Pancreas (tissue), 10 donors: ENCODE measurements around the gene NSMCE4A. TPM values are rescaled to one million over a fixed set of nuclear protein-coding genes. Genes with fewer than 3 reads are reported as not detected.
"Not testable (repeated sequence)": the region's sequence is repeated elsewhere in the genome, so short reads cannot be mapped to it uniquely, and the experiment has no call there.

ENCODE experiments used
- ATAC-seq, 4 donors: fragments of 200-7000 bp; cut with Tn5 transposase; one replicate each; pipeline versions ENCODE4 v1.8.0 to v1.9.1; 2020; ENCODE audit warnings: mild to moderate bottlenecking in 4 of 4, moderate library complexity in 4 of 4
- DNase-seq, 6 donors: peaks; one replicate each; pipeline ENCODE4 v3.0.0-alpha.2; 2020
- FAIRE-seq: peaks from 2 replicates; lab custom pipeline; 2012; peaks lifted over from hg19 to GRCh38; lab: Jason Lieb, UNC
- H3K27ac ChIP-seq, 4 donors: fragments of 200-600 bp; sonication (generic); 1 replicate in 3 of 4; 2 replicates in 1 of 4; pipeline versions ENCODE4 v1.5.0 to v1.8.0; 2020
- H3K27me3 ChIP-seq, 4 donors: fragments of 200-600 bp; one replicate each; pipeline ENCODE4 v1.8.0; 2021
- H3K36me3 ChIP-seq, 3 donors: fragments of 200-600 bp; sonication (generic) in 1 of 3; one replicate each; pipeline versions ENCODE4 v1.5.0 to v1.8.0; 2020 to 2021
- H3K4me1 ChIP-seq, 3 donors: fragments of 200-600 bp; one replicate each; pipeline ENCODE4 v1.8.0; 2021
- H3K4me3 ChIP-seq, 4 donors: fragments of 200-600 bp; sonication (generic) in 2 of 4; one replicate each; pipeline versions ENCODE4 v1.5.0 to v1.8.0; 2020 to 2021
- H3K9me3 ChIP-seq, 4 donors: fragments of 200-600 bp; one replicate each; pipeline ENCODE4 v1.8.0; 2021
- WGBS, 2 donors: extraction: QIAGEN DNeasy Blood & Tissue Kit; methylation state at CpG; one replicate each; pipeline ENCODE4 v1.1.7; 2013; 5-methylcytosine and 5-hydroxymethylcytosine counted together
- intact Hi-C, 3 donors: fragments of 100-400 bp; cut with DNase I; formaldehyde crosslinking; loops; one replicate each; pipeline versions ENCODE4 v1.11.1 to v1.14.2; 2022
- polyA plus RNA-seq, 2 donors: library from polyadenylated mRNA; stranded (reverse); fragments of 200-250 nt; gene quantifications; one replicate each; pipeline ENCODE4 v1.2.3, GENCODE V29; 2013
- total RNA-seq, 6 donors: library from RNA; stranded (reverse); fragmentation: NEBNext Ultra II Directional in 4 of 6; extraction: Animal tissue kit (Norgen Biotek cat#: 25700) in 4 of 6; gene quantifications; one replicate each; pipeline versions ENCODE4 v1.2.1 to v1.2.4, GENCODE V29; 2021 to 2023
- TF ChIP-seq, protein P1 (sequence below), 4 donors: fragments of 200-600 bp; sonication (generic) in 3 of 4; IDR thresholded peaks; one replicate each; pipeline versions ENCODE4 v1.5.0 to v1.8.0; 2021; ENCODE audit warnings: antibody characterized with exemption in 4 of 4
- donor health status: healthy with polysubstance abuse.
- donor health status: DM: no; HTN: no; CAD: no; lungs with moderate emphysema.
- donor health status: DM: no; HTN: no; CAD: no.
- donor health status: control.
- donor health status: control.
- donor health status: Bipolar disorder and iron deficiency.
- donor health status: DM: yes; HTN: yes; CAD: no.
- donor health status: DM: no; HTN: no; CAD: no.
- donor health status: DM: no; HTN: no; CAD: no.
- donor health status: DM: yes; HTN: yes; CAD: no.

NSMCE4A gene
- total and polyA plus RNA-seq, 8 donors: 15.5 to 87.0 (median 24.5) TPM

GRCh38 chr10:121974019-121974534 is 940 bp downstream of the NSMCE4A start:
- peaks cover 0 to 10% (median 5%) of the 10 kb centered on the region in 3 donors for H3K36me3 ChIP-seq
- intact Hi-C loops: no loop called here
- peak overlapping the region; percentile 69 to 92 (median 84) for H3K4me3 ChIP-seq
- TF ChIP-seq, protein P1, sequence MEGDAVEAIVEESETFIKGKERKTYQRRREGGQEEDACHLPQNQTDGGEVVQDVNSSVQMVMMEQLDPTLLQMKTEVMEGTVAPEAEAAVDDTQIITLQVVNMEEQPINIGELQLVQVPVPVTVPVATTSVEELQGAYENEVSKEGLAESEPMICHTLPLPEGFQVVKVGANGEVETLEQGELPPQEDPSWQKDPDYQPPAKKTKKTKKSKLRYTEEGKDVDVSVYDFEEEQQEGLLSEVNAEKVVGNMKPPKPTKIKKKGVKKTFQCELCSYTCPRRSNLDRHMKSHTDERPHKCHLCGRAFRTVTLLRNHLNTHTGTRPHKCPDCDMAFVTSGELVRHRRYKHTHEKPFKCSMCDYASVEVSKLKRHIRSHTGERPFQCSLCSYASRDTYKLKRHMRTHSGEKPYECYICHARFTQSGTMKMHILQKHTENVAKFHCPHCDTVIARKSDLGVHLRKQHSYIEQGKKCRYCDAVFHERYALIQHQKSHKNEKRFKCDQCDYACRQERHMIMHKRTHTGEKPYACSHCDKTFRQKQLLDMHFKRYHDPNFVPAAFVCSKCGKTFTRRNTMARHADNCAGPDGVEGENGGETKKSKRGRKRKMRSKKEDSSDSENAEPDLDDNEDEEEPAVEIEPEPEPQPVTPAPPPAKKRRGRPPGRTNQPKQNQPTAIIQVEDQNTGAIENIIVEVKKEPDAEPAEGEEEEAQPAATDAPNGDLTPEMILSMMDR (IDR thresholded peaks at IDR 0.05): no peak
- H3K27ac ChIP-seq: peak overlapping the region; percentile 83 to 98 (median 94)
- no peaks in the 10 kb centered on the region for H3K27me3 ChIP-seq
- peak in 2 of 4 donors; percentile 27 to 28 for ATAC-seq
- DNase-seq: no peak
- no peaks in the 10 kb centered on the region for H3K9me3 ChIP-seq
- WGBS, 2 donors: 2 to 4% methylated on average over 21 of the region's 21 CpGs
- peaks cover 4 to 15% (median 8%) of the 10 kb centered on the region in 3 donors for H3K4me1 ChIP-seq
- no peak for FAIRE-seq

DNA sequence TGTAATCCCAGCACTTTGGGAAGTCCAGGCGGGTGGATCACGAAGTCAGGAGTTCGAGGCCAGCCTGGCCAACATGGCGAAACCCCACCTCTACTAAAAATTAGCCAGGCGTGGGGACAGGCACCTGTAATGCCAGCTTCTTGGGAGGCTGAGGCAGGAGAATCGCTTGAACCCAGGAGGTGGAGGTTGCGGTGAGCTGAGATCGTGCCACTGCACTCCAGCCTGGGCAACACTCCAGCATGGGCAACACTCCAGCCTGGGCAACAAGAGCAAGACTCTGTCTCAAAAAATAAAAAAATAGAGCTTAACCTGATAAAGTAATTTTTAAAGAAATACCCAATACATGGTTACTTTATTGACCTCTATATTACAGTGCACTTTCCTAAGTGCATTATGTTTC is 5.9 kb downstream of the NSMCE4A start:
- H3K27me3 ChIP-seq, H3K9me3 ChIP-seq, FAIRE-seq, intact Hi-C loops, H3K27ac ChIP-seq, ATAC-seq, H3K4me3 ChIP-seq: not testable (repeated sequence)
- Histone ChIP-seq H3K4me1 (peaks cover 4 to 15% (median 8%) of the 10 kb centered on the region in 3 donors), H3K36me3 (peaks cover 4 to 42% (median 15%) of the 10 kb centered on the region in 3 donors)
- peak in 3 of 6 donors; percentile 20 to 66 (median 28) for DNase-seq
- 72 to 77% methylated on average over 8 of the region's 8 CpGs for WGBS, 2 donors

DNA sequence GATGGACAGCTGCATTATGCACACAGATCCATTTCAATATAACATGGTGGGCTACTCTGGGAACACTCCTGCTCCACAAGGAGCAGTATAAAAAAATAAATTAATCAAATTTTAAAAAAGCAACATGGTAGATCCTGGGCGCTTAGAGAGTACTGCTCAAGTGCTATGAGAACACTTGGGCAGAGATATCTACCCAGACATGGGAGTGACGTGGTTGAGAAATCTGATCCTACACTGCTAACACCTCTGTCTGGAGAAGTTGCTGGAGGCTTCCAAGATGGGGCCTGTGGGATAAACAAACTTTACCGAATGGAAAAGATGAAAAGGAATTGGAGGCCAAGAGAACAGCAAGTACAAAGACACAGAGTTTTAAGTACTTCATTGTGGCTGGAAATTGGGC is 9.0 kb downstream of the NSMCE4A start:
- no peak for ATAC-seq
- H3K36me3 ChIP-seq: peaks cover 4 to 52% (median 15%) of the 10 kb centered on the region in 3 donors
- WGBS, 2 donors: 92% methylated on average over 3 of the region's 3 CpGs
- FAIRE-seq: no peak
- intact Hi-C loops: no loop called here
- no peak overlapping the region for H3K27ac ChIP-seq
- TF ChIP-seq, protein P1 (IDR thresholded peaks at IDR 0.05): no peak
- no peaks in the 10 kb centered on the region for H3K4me1 ChIP-seq
- no peak overlapping the region for H3K4me3 ChIP-seq
- no peaks in the 10 kb centered on the region for H3K27me3 ChIP-seq
- no peak for DNase-seq
- no peaks in the 10 kb centered on the region for H3K9me3 ChIP-seq

DNA sequence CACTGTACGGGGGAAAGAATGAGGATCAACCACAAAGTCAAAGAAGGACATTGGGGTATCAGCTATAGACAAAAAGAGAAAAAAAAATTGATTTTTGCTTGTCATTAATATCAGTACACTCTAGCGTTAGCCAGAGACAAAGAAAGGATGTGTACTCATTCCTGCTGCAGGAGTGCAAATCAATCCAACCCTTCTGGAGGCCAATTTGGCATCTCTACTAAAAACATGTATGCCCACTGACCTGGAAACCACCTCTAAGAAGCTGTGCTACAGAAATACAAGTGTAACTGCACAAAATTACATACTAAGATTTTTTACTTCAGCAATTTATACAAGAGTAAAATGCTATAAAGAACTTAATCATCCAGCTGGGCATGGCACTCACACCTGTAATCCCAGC is 13.6 kb downstream of the NSMCE4A start:
- Histone ChIP-seq H3K27me3 (no peaks in the 10 kb centered on the region), H3K9me3 (no peaks in the 10 kb centered on the region), H3K4me3 (no peak overlapping the region), H3K36me3 (peaks cover 2 to 48% (median 9%) of the 10 kb centered on the region in 3 donors), H3K27ac (no peak overlapping the region), H3K4me1 (no peaks in the 10 kb centered on the region)
- no peak for FAIRE-seq
- DNase-seq: no peak
- intact Hi-C loops: no loop called here
- TF ChIP-seq, protein P1 (IDR thresholded peaks at IDR 0.05): no peak
- 65% methylated on average over 2 of the region's 2 CpGs for WGBS, 2 donors
- ATAC-seq: no peak

GRCh38 chr10:121959671-121960070 is 15.3 kb downstream of the NSMCE4A start:
- FAIRE-seq (no peak), DNase-seq (no peak), ATAC-seq (no peak)
- H3K27me3 ChIP-seq: no peaks in the 10 kb centered on the region
- H3K4me1 ChIP-seq: no peaks in the 10 kb centered on the region
- intact Hi-C loops: no loop called here
- H3K4me3 ChIP-seq: no peak overlapping the region
- peaks cover 2 to 31% (median 4%) of the 10 kb centered on the region in 3 donors for H3K36me3 ChIP-seq
- 95% methylated on average over 3 of the region's 3 CpGs for WGBS, 2 donors
- H3K9me3 ChIP-seq: no peaks in the 10 kb centered on the region
- H3K27ac ChIP-seq: no peak overlapping the region
- TF ChIP-seq, protein P1 (IDR thresholded peaks at IDR 0.05): no peak
